ENCODE data around the gene TRIM23.

GRCh38 chr5:65556181-65556580 is 68.0 kb downstream of the TRIM23 start:
- TF ChIP-seq CTCF (IDR thresholded peaks at IDR 0.05) (no peak), POLR2A (IDR thresholded peaks at IDR 0.05) (no peak)

All from heart left ventricle (tissue), 13 donors.